ENCODE results near the gene CDK13.

CDK13 gene

GRCh38 chr7:40041456-40041855 is 91.4 kb downstream of the CDK13 start:
- TF ChIP-seq CTCF (IDR thresholded peaks at IDR 0.05; ENCODE audit: low read depth, low read length, missing control alignments), result no peak
- no peak overlapping the region for H3K4me3 ChIP-seq (ENCODE audit: low read depth, low read length)
- in situ Hi-C loops (cut with HindIII; ENCODE audit: low sequenced_read_pairs), result no loop called here
- DNase-seq (ENCODE audit: low read depth), result no peak

GRCh38 chr7:40043164-40043563 is 93.1 kb downstream of the CDK13 start:
- TF ChIP-seq CTCF (IDR thresholded peaks at IDR 0.05; ENCODE audit: low read depth, low read length, missing control alignments), result no peak
- no peak overlapping the region for H3K4me3 ChIP-seq (ENCODE audit: low read depth, low read length)
- no peak for DNase-seq (ENCODE audit: low read depth)
- in situ Hi-C loops (cut with HindIII; ENCODE audit: low sequenced_read_pairs), result no loop called here

GRCh38 chr7:40047661-40048060 is 97.6 kb downstream of the CDK13 start:
- DNase-seq (ENCODE audit: low read depth), result no peak
- no peak overlapping the region for H3K4me3 ChIP-seq (ENCODE audit: low read depth, low read length)
- no peak for TF ChIP-seq CTCF (IDR thresholded peaks at IDR 0.05; ENCODE audit: low read depth, low read length, missing control alignments)
- in situ Hi-C loops (cut with HindIII; ENCODE audit: low sequenced_read_pairs), result no loop called here

- TF ChIP-seq CTCF (IDR thresholded peaks at IDR 0.05; ENCODE audit: low read depth, low read length, missing control alignments), result no peak
- in situ Hi-C loops (cut with HindIII; ENCODE audit: low sequenced_read_pairs), result no loop called here
- no peak for DNase-seq (ENCODE audit: low read depth)
- H3K4me3 ChIP-seq (ENCODE audit: low read depth, low read length), result no peak overlapping the region
Measured at GRCh38 chr7:40057292-40057691, 107.2 kb downstream of the CDK13 start.

GRCh38 chr7:40058026-40058425 is 108.0 kb downstream of the CDK13 start:
- no peak overlapping the region for H3K4me3 ChIP-seq (ENCODE audit: low read depth, low read length)
- TF ChIP-seq CTCF (IDR thresholded peaks at IDR 0.05; ENCODE audit: low read depth, low read length, missing control alignments), result no peak
- no peak for DNase-seq (ENCODE audit: low read depth)
- in situ Hi-C loops (cut with HindIII; ENCODE audit: low sequenced_read_pairs), result no loop called here

GRCh38 chr7:40058636-40059035 is 108.6 kb downstream of the CDK13 start:
- DNase-seq (ENCODE audit: low read depth), result no peak
- in situ Hi-C loops (cut with HindIII; ENCODE audit: low sequenced_read_pairs), result no loop called here
- H3K4me3 ChIP-seq (ENCODE audit: low read depth, low read length), result no peak overlapping the region
- TF ChIP-seq CTCF (IDR thresholded peaks at IDR 0.05; ENCODE audit: low read depth, low read length, missing control alignments), result no peak

- in situ Hi-C loops (cut with HindIII; ENCODE audit: low sequenced_read_pairs), result no loop called here
- H3K4me3 ChIP-seq (ENCODE audit: low read depth, low read length), result no peak overlapping the region
- TF ChIP-seq CTCF (IDR thresholded peaks at IDR 0.05; ENCODE audit: low read depth, low read length, missing control alignments), result no peak
- DNase-seq (ENCODE audit: low read depth), result no peak
Measured at GRCh38 chr7:40059057-40059456, 109.0 kb downstream of the CDK13 start.

Measured in astrocyte of the cerebellum (primary cell).